GM21515 (cell line): ENCODE measurements around the gene SRMS.

Experiments
- ATAC-seq: cut with Tn5 transposase; IDR thresholded peaks from one replicate; pipeline ENCODE4 v1.9.1; 2021; ENCODE audit not compliant: unreplicated experiment

The SRMS gene

DNA sequence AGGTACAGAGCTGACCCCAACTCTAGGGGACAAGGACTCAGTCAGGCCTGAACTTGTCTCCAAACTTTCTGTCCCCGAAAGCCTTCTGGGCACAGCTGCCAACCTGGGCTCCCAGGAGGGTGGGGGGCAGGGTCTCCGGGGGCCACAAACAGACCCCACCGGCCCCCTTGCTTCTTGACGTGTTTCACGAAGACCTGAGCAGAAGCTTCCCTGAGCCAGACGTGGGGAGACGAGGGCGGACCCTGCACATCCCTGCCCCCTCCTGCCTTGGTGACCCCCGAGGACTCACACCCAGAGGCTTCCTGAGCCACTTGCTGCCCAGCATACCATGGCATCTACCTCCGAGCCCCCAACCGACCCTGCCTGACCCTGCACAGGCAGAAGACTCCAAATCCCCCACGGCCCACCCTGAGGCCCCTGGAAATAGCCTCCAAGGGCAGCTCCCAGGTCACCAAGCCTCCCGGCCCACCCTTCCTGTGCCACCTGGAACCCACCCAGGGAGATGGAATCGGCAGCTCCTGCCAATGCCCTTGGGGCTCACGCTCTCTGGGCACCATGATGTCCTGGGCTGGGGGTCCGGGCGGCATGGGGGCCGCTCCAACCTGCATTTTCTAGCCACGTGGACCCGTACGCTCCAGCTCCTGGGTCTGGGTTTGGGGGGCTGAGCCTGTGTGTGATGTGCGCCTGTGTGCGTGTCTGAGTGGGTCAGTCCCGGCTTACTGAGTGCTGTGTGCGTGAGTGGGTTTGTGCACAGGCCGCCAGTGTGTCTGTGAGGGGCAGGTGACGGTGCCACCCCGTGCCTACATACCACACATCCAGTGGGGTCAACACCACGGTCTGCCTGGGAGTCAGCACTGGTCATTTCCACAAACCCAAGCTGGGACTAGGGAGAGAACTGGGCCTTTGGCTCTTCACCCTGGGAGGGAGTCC, 7.8 kb downstream of the SRMS start:
- ATAC-seq, result no peak

DNA sequence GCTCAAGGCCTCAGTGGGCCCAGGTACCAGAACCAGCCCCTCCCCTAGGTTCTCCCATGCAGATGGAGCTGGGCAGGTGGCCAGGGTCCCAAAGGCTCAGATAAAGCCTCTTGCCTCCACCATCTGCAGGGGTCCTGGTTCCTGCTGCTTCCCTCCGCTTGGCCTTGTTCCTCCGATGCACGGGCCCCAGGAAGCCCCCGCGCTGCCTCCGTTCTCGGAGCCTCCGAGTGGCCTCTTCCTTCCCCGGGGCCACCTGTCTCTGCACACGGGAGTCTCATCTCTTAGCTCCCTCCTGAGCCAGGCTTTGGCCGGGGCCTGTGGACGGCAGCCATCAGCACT, 8.5 kb downstream of the SRMS start:
- ATAC-seq, result no peak

DNA sequence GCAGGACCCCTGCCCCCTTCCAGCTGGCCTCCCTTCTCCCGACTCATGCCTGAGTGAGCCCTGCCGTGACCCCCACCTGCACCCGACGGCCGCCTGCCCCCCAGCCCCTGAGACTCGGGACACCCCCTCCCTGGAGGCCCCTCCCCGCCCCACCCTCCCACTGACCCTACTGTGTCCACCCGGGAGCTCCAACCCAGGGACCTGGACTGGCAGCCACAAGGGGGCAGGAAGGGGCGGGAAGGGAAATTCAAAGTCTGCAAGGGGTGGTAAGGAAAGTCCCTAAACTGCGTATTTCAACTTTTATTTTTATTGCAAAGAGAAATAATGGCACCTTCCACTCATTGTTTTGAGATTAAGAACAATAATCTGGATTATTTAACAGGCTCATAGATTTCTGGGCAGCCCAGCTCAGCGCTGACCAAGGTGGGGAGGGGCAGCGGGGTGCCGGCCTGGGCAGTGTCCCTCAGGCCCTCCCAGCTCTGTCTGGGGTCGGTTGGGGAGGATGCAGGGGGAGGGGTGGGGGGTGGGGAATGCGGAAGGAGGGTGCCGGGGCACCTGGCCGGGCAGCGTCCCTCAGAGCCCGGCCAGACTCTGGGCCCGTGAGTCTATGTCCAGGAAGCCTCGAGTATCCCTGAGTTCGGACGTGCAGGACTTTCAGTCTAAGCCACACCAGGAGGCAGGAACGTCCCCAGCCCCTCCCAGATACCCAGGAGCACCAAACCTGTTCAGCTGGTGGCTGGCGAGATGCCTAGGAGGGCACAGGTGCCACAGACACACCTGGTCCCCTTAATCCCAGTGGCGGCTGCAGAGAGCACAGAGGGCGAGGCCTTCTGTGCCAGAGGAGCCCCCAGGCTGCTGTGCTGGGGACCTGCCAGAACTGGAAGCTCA, 9.1 kb downstream of the SRMS start:
- no peak for ATAC-seq

DNA sequence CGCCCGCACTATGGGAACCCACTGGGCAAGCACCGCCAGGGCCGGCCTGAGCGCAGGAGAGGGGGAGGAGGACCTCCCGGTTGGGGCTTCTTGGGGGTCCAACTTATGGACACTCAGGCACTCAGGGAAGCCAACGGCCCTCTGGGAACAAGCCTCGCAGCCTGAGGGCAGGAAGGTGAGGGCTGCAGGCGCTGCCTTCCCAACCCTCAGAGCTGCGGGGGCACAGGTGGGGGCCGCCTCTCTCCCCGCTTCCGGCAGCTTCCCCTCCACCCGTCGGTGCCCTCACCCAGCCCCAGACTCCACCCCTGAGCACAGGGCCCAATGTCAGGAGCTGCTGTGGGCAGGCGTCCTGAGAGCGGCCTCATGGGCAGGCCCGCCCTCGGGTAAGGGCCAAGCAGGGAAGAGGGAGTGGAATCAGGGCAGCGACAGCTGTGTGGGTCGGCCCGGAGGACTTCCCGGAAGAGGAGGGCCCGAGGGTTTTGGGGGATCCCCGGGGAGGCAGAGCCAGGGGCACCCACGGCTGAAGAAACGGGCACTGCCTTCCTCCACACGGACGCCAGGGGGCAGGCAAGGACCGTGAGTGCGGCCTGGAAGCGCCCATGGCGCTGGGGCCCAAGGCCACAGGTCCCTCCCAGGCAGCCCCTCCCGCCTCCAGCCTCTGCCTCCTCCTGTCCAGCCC, 9.9 kb downstream of the SRMS start:
- peak; percentile 75 for ATAC-seq

DNA sequence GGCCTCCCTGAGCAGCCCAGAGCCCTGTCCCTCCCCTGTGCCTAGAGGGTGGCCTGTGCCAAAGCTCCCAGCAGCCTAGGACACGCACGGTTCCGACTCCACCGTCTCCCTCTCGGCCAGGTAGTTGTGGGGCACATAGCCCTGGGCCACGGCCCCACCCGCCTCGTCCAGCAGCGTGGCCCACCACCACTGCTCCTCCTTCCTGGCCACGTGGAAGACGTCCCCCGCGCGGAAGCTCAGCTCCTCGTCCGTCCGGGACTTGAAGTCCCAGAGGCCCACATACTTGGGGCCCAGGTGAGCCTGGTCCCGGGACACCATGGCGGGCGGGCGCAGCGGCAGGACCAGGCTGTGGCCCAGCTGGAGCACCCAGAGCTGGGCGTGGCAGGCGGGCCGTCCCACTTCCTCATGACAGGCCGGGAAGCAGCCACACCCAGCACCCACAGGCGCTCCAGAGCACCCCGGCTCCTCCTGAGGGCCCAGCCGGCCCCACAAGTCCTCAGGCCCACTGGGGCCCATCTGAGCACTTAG, 10.5 kb downstream of the SRMS start, which contains the start of gene PTK6:
Gene PTK6 (minus strand): TSS at position 380 of the 528 bp plus-strand sequence. CDS start 62 bp downstream, at position 318.
- ATAC-seq, result peak; percentile 12

DNA sequence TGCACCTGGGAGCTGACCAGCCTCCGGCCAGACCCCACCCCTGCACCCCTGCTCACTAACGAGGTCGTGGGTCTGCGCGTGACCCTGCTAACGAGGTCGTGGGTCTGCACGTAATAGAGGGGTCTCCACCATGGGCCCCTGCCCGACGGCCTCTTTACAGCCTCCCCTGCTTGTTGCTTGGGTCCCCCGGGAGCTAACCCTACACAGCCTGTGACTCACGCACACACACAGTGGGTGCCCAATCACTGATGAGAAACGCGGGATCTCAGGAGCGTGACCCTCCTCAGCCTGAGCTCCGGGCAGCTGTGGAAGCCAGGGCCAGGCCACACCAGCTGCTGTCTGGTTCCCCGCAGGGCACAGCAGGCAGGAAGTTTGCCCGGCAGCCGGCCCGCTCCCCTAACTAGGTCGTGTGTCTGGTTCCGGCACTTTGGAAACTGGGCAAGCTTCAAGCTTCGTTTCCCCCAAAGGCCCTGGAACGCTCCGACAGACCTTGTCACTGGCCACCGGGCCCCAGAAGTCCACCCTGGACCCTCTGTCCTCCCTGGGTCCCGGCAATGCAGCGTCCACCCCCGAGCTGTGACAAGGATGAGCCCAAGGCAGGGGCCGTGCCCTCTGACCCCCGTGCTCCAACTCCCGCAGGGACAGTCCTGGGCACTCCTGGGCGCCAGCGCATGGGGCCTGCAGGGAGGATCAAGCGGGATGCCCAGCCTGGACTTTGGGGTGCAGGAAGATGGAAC, 11.1 kb downstream of the SRMS start:
- ATAC-seq, result no peak

DNA sequence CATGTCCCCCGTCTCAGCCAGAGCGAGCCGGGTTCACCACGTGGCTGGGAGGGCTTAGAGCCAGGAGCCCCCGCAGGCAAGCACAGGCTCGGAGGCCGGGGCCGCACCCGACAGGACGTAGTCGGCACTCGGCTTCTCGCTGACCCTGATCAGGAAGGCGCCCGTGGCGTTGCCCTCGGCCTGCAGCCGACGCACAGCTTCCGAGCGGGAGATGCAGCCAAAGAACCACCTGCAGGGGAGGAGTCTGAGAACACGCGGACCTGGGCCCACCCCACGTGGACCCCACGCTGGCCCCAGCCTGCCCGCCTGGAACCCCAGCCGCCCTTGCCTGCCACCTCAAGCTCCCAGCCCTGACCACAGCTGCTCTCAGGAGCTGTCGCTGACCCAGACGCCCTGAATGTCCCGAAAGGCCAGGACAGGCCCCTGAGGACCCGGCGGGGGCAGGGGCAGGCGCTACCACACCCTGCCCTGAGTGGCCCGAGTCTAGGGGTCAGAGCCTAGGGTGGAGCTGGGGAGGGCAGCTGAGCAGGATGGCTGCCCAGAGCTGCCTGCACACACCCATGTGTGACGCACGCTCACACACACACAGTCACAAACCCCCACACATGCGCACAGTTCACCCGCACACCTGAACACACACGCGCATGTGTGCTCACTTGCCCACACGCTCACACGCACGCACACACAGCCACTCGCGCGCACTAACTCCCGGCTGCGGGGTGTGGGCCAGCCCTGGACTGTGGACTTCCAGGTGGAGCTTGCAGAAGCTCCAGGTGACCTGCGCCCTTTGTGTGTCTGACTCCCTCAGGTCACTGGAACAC, 12.5 kb downstream of the SRMS start:
- ATAC-seq, result no peak

GRCh38 chr20:63534427-63534830, 13.1 kb downstream of the SRMS start:
- ATAC-seq, result no peak

DNA sequence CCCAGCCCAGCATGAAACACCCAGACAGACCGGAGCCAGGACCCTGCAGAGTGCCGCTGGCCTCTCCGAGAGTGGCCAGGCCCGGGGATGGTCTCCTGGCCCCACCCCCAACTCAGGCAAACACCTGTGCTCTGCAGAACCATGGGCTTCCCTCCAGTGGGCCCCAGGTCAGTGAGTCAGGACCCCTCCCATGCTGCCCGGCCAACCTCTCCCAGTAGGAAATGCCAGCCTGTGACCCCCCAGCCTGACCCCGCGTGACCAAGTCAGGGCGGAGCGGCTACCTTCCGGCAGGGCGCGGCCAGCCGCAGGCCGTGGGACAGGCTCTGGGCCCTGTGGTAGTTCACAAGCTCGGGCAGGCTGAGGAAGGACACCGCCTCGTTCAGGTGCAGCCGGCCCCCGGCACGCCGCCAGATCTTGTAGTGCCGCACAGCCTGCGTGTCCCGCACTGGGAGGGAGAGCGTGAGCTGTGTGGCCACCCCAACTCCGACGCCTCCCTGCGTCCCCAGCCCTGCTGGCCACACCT, 13.6 kb downstream of the SRMS start:
- no peak for ATAC-seq

- no peak for ATAC-seq
Observed at GRCh38 chr20:63533388-63533787, 14.2 kb downstream of the SRMS start.

DNA sequence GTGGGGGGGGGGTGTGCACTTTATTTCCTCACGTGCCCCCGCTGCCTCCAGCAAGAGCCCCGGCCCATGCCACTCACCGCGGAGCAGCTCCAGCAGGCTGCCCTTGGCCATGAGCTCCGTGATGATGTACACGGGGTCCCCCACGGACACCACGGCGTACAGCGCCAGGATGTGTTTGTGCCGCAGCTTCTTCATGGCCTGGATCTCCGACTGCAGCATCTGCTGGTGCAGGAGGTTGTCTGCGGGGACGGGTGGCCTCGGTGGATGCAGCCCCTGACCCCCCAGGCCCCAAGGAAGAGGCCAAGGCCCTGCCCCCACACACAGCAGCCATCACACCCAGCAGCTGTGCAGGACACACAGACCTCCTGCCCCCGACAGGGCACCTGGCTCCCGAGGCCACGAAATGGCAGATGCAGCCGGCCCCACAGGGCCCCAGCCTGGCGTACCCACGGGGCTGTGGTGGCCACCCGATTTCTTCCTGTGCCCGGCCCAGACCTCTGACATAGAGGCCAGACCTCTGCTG, 15.0 kb downstream of the SRMS start:
- no peak for ATAC-seq

DNA sequence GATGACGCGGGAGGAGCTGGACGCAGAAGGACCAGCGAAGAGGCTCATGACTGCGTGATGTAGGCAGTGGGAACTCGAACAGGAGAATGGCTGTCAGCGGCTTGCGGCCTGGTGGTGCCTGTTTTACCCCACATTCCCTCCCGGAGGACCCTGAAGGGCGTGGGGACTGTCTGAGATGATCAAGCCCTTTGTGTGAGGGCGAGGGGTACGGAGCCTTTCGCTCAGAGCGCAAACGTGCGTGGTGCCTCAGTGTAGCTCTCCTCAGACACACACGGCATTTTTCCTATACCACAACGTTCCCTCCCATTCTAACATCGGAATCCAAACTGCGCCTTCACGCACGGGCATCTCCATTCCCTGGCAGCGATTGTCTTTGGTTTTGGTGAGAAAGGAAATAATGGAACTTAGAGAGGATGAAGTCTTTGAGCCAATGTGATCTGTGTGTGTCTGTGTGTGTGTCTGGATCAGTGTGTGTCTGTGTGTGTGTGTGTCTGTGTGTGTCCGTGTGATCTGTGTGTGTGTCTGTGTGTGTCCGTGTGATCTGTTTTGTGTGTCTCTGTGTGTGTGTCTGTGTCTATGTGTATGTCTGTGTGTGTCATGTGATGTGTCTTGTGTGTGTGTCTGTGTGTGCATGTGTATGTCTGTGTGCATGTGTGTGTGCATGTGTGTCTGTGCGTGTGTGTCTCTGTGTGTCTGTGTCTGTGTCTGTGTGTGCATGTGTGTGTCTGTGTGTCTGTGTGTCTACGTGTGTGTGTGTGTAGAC, 15.7 kb downstream of the SRMS start:
- no peak for ATAC-seq

- ATAC-seq, result no peak
Observed at GRCh38 chr20:63530788-63531160, 16.8 kb downstream of the SRMS start.

DNA sequence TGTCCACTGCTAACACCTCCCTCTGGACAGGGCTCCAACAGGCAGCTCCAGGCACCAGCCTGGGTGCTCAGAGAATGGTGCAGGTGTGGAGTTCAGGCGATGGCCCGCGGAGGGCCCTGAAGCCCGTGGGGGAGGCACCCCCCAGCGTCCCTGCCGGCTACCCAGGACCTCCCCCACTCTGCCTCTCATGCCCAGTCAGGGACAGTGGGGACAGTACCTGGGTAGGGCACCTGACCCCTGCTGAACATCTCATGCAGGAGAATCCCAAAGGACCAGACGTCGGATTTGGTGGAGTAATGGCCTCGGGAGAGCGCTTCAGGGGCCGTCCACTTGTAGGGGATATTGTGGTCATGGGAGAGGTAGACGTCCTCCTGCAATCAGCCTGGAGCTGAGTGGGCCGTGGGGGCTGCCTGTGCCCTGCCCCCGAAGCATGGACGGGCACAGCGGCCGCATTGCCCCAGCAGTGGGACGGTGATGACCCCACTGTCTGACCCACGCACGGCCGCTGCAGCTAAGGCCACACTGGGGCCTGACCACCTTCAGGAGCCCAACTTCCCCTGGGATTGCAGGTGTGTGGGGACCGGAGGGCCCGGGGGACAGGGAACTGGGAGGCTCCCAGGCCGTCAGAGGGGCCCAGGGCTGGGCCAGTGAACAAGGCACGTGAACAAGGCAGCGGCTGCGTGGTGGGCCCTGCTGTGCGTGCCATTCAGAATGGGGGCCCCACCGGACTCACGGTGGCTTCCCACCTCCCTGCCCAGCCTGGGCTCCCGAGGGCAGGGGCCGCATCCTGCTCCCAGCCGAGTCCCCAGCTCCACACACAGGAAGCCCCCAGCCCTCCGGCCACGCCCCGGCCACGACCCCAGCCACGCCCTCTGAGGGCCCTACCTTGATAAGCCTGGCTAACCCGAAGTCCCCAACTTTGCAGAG, 17.4 kb downstream of the SRMS start:
- ATAC-seq, result no peak

DNA sequence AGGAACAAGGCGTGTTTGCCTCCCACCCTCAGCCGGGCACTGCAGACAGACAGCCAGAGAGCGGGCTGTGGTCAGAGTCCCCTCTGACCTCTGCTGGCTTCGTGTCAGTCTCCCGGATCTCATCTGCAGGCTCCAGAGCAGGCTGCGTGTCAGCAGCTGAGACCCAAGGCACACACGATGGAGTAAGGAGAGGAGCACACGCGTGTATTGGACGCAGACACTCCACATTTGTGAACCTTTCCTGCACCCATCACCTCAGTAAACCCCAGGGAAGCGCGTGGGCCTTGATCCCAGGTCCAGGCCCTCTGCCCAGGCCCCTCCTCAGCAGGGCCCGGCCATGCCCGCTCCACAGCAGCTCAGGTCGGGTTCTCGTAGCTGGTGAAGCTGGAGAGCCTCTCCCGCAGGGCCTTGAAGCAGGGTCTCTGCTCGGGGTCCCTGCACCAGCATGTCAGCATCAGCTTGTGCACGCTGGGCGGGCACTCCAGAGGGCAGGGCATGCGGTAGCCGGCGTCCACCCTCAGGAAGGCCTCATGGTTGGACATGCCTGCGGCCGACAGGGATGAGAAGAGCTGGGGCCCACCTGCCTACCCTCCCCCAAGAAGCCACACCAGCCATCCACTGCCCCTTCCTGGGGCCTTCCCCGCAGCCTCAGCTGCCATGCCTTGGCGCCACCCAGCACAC, 18.2 kb downstream of the SRMS start:
- no peak for ATAC-seq

- ATAC-seq, result no peak
Observed at GRCh38 chr20:63527184-63527583, 20.4 kb downstream of the SRMS start.

GRCh38 chr20:63525971-63526370, 21.6 kb downstream of the SRMS start:
- ATAC-seq, result no peak
